ENCODE results near the gene EXOC8. TPM values are rescaled to one million over a fixed set of nuclear protein-coding genes. Genes with fewer than 3 reads are reported as not detected.

EXOC8 gene
- total and polyA plus RNA-seq, 12 donors = 2.4 to 21.1 (median 14.1) TPM

GRCh38 chr1:231317306-231318014 lies 20.2 kb downstream of the EXOC8 start:
- H3K36me3 ChIP-seq (replicated peaks in 1 of 2) = no peaks in the 10 kb centered on the region
- H3K27ac ChIP-seq = no peak overlapping the region
- TF ChIP-seq, protein P1, sequence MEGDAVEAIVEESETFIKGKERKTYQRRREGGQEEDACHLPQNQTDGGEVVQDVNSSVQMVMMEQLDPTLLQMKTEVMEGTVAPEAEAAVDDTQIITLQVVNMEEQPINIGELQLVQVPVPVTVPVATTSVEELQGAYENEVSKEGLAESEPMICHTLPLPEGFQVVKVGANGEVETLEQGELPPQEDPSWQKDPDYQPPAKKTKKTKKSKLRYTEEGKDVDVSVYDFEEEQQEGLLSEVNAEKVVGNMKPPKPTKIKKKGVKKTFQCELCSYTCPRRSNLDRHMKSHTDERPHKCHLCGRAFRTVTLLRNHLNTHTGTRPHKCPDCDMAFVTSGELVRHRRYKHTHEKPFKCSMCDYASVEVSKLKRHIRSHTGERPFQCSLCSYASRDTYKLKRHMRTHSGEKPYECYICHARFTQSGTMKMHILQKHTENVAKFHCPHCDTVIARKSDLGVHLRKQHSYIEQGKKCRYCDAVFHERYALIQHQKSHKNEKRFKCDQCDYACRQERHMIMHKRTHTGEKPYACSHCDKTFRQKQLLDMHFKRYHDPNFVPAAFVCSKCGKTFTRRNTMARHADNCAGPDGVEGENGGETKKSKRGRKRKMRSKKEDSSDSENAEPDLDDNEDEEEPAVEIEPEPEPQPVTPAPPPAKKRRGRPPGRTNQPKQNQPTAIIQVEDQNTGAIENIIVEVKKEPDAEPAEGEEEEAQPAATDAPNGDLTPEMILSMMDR (IDR thresholded peaks at IDR 0.05) = no peak
- TF ChIP-seq POLR2A (IDR thresholded peaks at IDR 0.05) = no peak
- peak in 1 of 7 donors; percentile 25 for DNase-seq
- H3K4me1 ChIP-seq (replicated peaks in 1 of 2) = no peaks in the 10 kb centered on the region
- no peaks in the 10 kb centered on the region for H3K9me3 ChIP-seq (replicated peaks in 1 of 3)
- WGBS, 4 donors = 90 to 94% (median 93%) methylated on average over 27 to 44 of the region's 44 CpGs
- intact Hi-C loops (cut with DNase I) = no loop called here
- H3K4me3 ChIP-seq = no peak overlapping the region
- H3K27me3 ChIP-seq = no peaks in the 10 kb centered on the region

DNA sequence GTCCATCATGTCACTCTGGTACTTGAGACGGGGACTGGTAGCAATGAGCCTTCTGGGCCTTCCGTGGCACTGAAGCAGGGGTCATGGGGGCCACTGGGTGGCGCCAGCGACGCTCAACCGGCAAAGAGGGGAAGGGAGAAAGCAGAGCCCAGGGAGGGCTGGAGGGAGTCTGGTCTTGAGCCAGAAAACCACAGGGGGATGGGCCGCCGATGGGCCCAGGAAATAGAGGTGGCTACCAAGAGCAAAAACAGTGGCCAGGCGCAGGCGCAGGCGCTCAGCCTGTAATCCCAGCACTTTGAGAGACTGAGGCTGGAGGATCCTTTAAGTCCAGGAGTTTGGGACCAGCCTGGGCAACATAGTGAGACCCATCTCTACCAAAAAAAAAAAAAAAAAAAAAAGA lies 21.8 kb downstream of the EXOC8 start:
- H3K4me3 ChIP-seq = no peak overlapping the region
- intact Hi-C loops (cut with DNase I) = no loop called here
- no peaks in the 10 kb centered on the region for H3K4me1 ChIP-seq (replicated peaks in 1 of 2)
- H3K9me3 ChIP-seq (replicated peaks in 1 of 3) = no peaks in the 10 kb centered on the region
- 33 to 41% (median 37%) methylated on average over 11 of the region's 11 CpGs for WGBS, 4 donors
- H3K27me3 ChIP-seq = no peaks in the 10 kb centered on the region
- DNase-seq = peak; percentile 21 to 58 (median 39)
- no peak for TF ChIP-seq POLR2A (IDR thresholded peaks at IDR 0.05)
- TF ChIP-seq, protein P1 (IDR thresholded peaks at IDR 0.05) = peak; percentile 17 to 53 (median 49)
- H3K27ac ChIP-seq = no peak overlapping the region
- no peaks in the 10 kb centered on the region for H3K36me3 ChIP-seq (replicated peaks in 1 of 2)

GRCh38 chr1:231313661-231314060 lies 24.0 kb downstream of the EXOC8 start:
- no peaks in the 10 kb centered on the region for H3K4me1 ChIP-seq (replicated peaks in 1 of 2)
- H3K4me3 ChIP-seq = no peak overlapping the region
- no peak overlapping the region for H3K27ac ChIP-seq
- H3K9me3 ChIP-seq (replicated peaks in 1 of 3) = no peaks in the 10 kb centered on the region
- H3K36me3 ChIP-seq (replicated peaks in 1 of 2) = no peaks in the 10 kb centered on the region
- H3K27me3 ChIP-seq = no peaks in the 10 kb centered on the region
- intact Hi-C loops (cut with DNase I) = no loop called here
- WGBS, 4 donors = 83 to 91% (median 84%) methylated on average over 4 of the region's 4 CpGs
- no peak for TF ChIP-seq POLR2A (IDR thresholded peaks at IDR 0.05)
- TF ChIP-seq, protein P1 (IDR thresholded peaks at IDR 0.05) = no peak
- DNase-seq = no peak

GRCh38 chr1:231312432-231312788 lies 25.2 kb downstream of the EXOC8 start:
- intact Hi-C loops (cut with DNase I) = no loop called here
- Histone ChIP-seq H3K27me3 (no peaks in the 10 kb centered on the region), H3K27ac (no peak overlapping the region), H3K4me1 (replicated peaks in 1 of 2) (no peaks in the 10 kb centered on the region), H3K36me3 (replicated peaks in 1 of 2) (no peaks in the 10 kb centered on the region), H3K4me3 (no peak overlapping the region), H3K9me3 (replicated peaks in 1 of 3) (no peaks in the 10 kb centered on the region)
- no peak for TF ChIP-seq POLR2A (IDR thresholded peaks at IDR 0.05)
- TF ChIP-seq, protein P1 (IDR thresholded peaks at IDR 0.05) = no peak
- DNase-seq = no peak
- WGBS, 4 donors = 85 to 99% (median 90%) methylated on average over 5 of the region's 5 CpGs
